ENCODE results near the gene NMT1.
"Not testable (repeated sequence)": the region's sequence is repeated elsewhere in the genome, so short reads cannot be mapped to it uniquely, and the experiment has no call there.

NMT1 gene

DNA sequence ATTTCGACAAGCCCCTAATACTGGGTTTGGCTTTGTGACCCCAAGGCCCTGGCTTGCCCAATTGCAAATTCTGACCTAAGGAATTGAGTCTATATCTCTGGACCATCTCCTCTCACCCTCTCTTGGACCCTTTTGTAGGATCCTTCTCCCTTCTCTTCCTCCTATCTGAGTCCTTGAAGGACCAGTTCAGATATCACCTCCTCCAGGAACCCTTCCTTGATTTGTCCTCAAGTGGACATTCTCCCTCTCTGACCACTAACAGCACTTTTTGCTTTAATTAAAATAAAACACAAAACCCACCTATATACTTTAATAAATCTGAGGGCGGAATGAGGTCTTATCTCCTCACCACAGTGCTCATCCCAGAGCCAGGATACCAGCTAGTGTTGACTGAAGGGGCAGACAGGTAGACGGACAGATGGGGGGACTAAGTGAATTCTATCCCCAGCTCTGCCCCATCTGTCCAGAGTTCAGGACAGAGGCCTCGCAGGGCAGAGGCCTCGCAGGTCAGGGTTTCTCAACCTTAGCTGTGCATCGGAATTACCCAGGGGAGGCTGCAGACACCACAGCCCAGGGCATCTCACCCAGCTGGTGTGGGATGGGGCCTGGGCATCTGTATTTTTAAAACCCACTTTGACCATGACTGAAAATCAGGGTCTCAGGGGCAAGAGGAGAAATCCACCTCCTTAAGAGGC is 62.1 kb downstream of the NMT1 start:
- no peak for DNase-seq

- DNase-seq = no peak
These were observed 63.0 kb downstream of the NMT1 start for GRCh38 chr17:45123930-45124796.

GRCh38 chr17:45124797-45125122 is 63.6 kb downstream of the NMT1 start:
- DNase-seq = not testable (repeated sequence)

- DNase-seq = no peak
These were observed 64.4 kb downstream of the NMT1 start for GRCh38 chr17:45125509-45125908.

- DNase-seq = no peak
These were observed 66.1 kb downstream of the NMT1 start for GRCh38 chr17:45127207-45127547.

DNA sequence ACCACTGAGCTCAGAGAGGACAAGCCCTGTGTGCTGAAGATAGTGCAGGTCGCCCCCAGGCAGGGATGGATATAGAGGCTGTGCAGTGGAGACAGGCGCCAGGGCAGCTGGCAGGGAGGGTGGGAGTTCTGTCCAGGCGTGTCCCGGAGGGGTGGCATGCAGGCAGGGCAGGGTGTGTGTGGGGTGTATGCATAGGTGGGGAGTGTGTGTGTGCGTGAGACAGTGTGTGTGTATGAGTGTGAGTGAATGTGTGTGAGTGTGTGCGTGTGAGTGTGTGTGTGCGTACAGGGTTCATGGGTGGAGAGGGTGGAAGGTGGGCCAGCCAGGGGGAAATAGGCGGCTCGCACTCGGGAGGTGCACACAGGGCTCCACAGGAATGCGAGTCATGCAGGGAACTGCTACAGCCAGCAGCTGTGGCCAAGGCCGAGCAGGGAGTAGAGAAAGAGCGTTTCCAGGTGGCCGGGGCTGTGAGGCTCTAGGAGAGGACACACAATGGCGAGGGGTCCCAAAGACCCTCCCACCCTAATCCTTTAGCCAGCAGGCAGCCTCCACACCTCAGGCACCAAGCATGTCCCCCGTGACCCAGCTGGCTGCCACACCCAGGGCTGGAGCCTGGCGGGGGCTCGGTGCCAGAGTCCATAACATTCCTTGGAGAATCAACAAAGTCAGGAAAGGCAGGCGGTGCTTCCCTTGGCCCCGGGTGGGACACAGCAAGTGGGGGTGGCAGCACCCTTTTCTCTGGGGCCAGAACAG is 66.6 kb downstream of the NMT1 start:
- no peak for DNase-seq

DNA sequence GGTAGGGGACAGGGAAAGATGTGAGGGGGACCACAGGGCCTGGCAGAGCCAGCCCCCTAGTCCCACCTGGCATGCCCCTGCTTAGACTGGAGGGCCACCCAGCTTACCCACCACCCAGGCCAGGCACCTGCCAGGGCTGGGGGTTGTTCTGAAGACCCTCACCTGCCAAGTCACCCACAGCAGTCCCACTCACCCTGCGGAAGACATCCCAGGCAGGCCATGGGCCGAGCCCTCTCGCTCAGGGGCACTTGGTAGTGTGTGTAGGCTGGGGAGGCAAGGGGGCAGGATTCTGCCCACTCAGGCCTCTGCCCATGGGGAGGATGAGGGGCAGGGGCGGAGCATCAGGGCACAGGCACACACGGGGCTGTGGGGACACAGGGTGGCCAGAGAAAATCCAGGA is 67.2 kb downstream of the NMT1 start:
- no peak for DNase-seq

DNA sequence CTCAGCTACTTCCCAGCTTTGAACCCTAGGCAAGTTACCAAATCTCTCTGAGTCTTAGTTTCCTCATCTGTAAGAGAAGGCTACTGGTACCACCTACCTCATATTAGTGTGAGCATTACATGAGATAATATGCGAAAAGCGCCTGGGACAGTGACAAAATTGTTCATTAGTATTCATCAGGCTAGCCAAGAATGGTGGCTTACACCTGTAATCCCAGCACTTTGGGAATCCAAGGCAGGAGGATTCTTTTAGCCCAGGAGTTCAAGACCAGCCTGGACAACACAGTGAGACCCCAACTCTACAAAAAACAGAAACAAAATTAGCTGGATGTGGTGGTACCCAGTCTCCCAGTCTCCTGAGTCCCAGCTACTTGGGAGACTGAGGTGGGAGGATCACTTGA is 67.9 kb downstream of the NMT1 start:
- DNase-seq = no peak

DNA sequence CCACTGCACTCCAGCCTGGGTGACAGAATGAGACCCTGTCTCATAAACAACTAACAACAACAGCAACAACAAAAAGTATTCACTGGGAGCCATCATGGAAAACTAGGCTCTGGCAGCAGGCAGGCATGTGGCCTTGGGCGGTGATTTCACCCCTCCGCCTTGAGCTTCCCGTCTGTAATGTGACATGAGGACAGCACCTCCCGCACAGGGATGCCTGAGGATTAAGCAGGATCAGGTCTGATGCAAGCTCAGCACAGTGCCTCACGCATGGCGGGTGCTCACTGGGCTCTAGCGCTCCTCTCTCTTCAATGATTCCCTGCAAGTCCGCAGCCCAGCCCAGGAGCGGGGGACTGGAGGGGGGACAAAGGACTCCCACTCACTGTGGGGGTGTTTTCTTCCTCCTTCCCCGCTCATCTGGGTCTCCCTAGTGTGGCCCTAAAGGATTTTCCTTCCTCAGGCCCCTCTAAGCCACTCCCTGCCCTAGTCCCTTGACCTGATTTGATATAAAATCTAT is 68.4 kb downstream of the NMT1 start:
- no peak for DNase-seq

GRCh38 chr17:45129940-45130680 is 69.0 kb downstream of the NMT1 start:
- DNase-seq = no peak

GRCh38 chr17:45130681-45131615 is 69.8 kb downstream of the NMT1 start:
- DNase-seq = no peak

GRCh38 chr17:45131616-45132319 is 70.7 kb downstream of the NMT1 start:
- DNase-seq = peak; percentile 49

DNA sequence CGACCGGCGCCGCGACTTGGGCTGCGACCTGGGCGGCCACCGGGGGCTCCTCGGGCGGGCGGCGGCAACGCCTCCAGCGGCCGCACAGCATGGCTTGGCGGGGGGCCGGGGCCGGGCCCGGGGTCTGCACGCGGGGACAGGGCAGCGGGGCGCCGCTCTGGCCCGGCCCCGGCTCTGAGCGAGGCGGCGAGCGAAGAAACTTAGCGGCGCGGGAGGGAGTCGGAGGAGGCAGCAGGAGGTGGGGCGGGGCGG is 71.1 kb downstream of the NMT1 start, which contains the start of gene PLCD3:
TSS of gene PLCD3 (minus strand) at position 196 of the 252 bp plus-strand sequence. CDS start at position 91, 105 bp downstream.
- DNase-seq = no peak

DNA sequence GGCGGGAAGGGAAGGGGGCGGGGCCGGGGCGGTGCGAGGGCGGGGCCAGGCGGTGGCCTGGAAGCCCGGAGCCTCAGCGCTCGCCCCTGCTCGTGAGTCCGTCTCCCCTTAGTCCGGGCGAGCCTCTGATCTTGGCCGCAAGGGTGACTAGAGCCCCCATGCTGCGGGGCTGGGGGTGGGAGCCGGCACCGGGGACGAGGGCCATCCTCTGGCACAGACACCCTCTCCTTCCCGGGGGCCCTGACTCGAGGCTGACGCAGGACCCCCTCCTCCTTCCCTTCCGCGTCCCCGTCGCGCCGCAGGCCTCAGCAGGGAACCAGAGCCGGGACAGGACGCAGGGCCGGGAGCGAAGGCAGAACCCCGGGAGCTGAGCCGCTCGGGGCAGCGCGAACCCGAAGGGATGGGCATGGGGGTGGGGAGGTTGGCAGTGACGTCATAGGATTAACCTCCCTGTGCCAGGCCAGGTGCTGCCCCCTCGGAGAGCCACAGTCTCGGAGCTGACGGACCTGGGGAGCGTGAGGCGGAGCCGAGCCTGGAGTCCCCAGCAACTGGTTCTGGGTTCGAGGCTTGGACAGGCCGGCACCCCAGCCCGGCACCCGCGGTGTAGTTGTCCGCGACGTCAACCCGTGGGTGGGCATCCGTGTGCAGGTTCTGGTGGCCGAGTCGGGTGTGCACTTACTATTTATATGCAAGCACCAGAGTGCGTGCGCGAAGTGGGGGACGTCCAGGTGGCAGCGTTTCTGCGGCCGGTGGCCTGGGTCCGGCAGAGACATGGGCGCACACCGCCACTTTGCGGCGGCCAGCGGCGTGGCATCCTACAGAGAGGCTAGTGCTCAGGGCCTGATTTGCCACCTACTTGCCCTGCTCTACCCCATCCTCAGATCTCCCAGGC is 71.7 kb downstream of the NMT1 start:
- DNase-seq = peak; percentile 60

DNA sequence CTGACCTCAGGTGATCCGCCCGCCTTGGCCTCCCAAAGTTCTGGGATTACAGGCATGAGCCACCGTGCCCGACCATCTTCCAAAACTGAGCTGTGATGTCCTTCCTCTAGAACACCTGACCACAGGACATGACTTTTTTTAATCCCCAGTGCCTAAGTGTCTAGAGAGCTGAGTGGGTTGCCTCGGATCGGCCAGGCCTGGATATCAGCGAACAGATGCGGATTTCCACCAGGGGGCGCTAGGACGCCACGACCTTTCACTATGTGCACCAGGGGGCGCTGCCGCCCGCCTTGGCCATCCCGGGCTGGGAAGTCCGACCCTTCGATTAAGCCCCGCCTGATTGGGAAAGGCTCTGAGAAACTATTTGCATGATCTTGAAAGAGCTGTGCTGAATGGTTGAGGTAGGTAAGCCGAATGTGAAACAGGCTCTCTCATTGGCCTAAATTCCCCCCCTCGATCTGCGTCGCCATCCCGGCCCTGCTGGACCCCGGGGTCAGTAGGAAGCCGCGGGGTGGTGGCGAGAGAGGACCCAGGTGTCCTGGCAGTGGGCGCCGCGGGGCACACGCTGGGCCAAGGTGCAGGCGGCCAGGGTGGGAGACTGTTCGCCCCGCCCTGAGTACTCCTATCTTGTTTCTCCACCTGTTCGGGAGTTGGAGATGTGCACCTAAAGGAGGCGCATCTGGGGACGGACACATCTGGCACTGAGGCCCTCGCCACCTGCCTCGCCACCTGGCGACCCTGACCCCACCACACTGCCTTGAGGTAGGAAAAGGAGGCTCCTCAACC is 74.3 kb downstream of the NMT1 start, which contains the start of gene ACBD4:
TSS of gene ACBD4 (plus strand) at position 496 of the 786 bp plus-strand sequence. CDS start 458 bp downstream, outside the sequence.
- DNase-seq = peak; percentile 98

DNA sequence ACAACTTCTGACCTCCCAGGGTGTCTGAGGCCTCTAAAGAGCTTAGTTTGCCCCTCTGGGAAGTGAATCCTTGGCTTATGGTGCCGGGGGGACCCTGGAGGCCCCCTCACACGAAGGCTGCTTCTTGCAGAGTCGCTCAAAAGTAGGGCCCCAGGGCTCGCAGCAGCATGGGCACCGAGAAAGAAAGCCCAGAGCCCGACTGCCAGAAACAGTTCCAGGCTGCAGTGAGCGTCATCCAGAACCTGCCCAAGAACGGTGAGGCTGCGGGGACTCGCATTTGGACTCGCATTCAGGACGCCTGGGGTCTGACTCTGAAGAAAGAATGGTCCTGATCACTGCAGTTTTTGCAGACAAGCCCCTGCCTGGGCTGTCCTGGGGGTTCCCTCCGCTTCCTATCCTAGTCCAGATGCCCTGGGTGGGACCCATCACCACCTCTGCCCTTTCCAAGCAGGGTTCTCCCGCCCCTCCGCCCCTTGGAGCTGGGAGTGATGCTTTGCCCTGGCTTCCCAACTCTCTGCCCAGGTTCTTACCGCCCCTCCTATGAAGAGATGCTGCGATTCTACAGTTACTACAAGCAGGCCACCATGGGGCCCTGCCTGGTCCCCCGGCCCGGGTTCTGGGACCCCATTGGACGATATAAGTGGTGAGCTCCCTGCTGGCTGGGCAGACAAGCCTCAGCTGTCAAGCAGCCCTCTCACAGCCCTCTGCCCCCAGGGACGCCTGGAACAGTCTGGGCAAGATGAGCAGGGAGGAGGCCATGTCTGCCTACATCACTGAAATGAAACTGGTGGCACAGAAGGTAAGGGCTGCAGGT is 75.1 kb downstream of the NMT1 start:
- no peak for DNase-seq

- no peak for DNase-seq
These were observed 75.9 kb downstream of the NMT1 start for GRCh38 chr17:45136846-45137560.

Data from effector CD4-positive, alpha-beta T cell (primary cell).